ENCODE results near the gene SPIRE2. TPM values are rescaled to one million over a fixed set of nuclear protein-coding genes. Genes with fewer than 3 reads are reported as not detected.

SPIRE2 gene
- polyA plus RNA-seq, 1 donor from 2014 or later = 45.0 TPM

- no peak overlapping the region for H3K9ac ChIP-seq (ENCODE audit: low read length)
- no peaks in the 10 kb centered on the region for H3K79me2 ChIP-seq (replicated peaks; ENCODE audit: insufficient read depth, low read length)
- H4K20me1 ChIP-seq (ENCODE audit: insufficient read depth) = no peaks in the 10 kb centered on the region
- H3K4me3 ChIP-seq (ENCODE audit: low read length) = no peak overlapping the region
- no peaks in the 10 kb centered on the region for H3F3A ChIP-seq (ENCODE audit: insufficient read depth, low read length, poor library complexity, severe bottlenecking)
- no peaks in the 10 kb centered on the region for H3K36me3 ChIP-seq (ENCODE audit: insufficient read depth, low read length)
- TF ChIP-seq RAD21 (conservative IDR thresholded peaks at IDR 0.05) (no peak), TAF1 (IDR thresholded peaks at IDR 0.05; ENCODE audit: low read depth) (no peak), SMC3 (conservative IDR thresholded peaks at IDR 0.05; ENCODE audit: poor library complexity) (no peak), CTCF (IDR thresholded peaks at IDR 0.05; ENCODE audit: poor library complexity, severe bottlenecking) (no peak), EP300 (conservative IDR thresholded peaks at IDR 0.05; ENCODE audit: poor library complexity, severe bottlenecking) (no peak), EZH2 (IDR thresholded peaks at IDR 0.05; ENCODE audit: borderline replicate concordance, insufficient read depth, low read length, poor library complexity, severe bottlenecking) (no peak), POLR2AphosphoS5 (IDR thresholded peaks at IDR 0.05) (no peak), MXI1 (conservative IDR thresholded peaks at IDR 0.05; ENCODE audit: poor library complexity, severe bottlenecking) (no peak)
- TF ChIP-seq, protein P1, sequence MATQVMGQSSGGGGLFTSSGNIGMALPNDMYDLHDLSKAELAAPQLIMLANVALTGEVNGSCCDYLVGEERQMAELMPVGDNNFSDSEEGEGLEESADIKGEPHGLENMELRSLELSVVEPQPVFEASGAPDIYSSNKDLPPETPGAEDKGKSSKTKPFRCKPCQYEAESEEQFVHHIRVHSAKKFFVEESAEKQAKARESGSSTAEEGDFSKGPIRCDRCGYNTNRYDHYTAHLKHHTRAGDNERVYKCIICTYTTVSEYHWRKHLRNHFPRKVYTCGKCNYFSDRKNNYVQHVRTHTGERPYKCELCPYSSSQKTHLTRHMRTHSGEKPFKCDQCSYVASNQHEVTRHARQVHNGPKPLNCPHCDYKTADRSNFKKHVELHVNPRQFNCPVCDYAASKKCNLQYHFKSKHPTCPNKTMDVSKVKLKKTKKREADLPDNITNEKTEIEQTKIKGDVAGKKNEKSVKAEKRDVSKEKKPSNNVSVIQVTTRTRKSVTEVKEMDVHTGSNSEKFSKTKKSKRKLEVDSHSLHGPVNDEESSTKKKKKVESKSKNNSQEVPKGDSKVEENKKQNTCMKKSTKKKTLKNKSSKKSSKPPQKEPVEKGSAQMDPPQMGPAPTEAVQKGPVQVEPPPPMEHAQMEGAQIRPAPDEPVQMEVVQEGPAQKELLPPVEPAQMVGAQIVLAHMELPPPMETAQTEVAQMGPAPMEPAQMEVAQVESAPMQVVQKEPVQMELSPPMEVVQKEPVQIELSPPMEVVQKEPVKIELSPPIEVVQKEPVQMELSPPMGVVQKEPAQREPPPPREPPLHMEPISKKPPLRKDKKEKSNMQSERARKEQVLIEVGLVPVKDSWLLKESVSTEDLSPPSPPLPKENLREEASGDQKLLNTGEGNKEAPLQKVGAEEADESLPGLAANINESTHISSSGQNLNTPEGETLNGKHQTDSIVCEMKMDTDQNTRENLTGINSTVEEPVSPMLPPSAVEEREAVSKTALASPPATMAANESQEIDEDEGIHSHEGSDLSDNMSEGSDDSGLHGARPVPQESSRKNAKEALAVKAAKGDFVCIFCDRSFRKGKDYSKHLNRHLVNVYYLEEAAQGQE (IDR thresholded peaks at IDR 0.05; ENCODE audit: borderline replicate concordance) = no peak
- no peak overlapping the region for H3K4me2 ChIP-seq (ENCODE audit: low read length)
- H3K9me3 ChIP-seq (ENCODE audit: low read length) = no peaks in the 10 kb centered on the region
- no peak overlapping the region for H2AFZ ChIP-seq (ENCODE audit: low read depth, low read length)
- no peaks in the 10 kb centered on the region for H3K9me2 ChIP-seq (ENCODE audit: insufficient read depth, low read length)
- no peaks in the 10 kb centered on the region for H3K27me3 ChIP-seq (ENCODE audit: insufficient read depth, low read depth, low read length)
- no peak overlapping the region for H3K27ac ChIP-seq (ENCODE audit: low read length)
Observed at GRCh38 chr16:89842471-89843408, 14.5 kb downstream of the SPIRE2 start.

GRCh38 chr16:89843409-89844350 lies 15.4 kb downstream of the SPIRE2 start:
- H3K27ac ChIP-seq (ENCODE audit: low read length) = no peak overlapping the region
- H4K20me1 ChIP-seq (ENCODE audit: insufficient read depth) = no peaks in the 10 kb centered on the region
- no peaks in the 10 kb centered on the region for H3K27me3 ChIP-seq (ENCODE audit: insufficient read depth, low read depth, low read length)
- H3K9me3 ChIP-seq (ENCODE audit: low read length) = no peaks in the 10 kb centered on the region
- TF ChIP-seq RAD21 (conservative IDR thresholded peaks at IDR 0.05) (no peak), SMC3 (conservative IDR thresholded peaks at IDR 0.05; ENCODE audit: poor library complexity) (no peak), TAF1 (IDR thresholded peaks at IDR 0.05; ENCODE audit: low read depth) (no peak), EP300 (conservative IDR thresholded peaks at IDR 0.05; ENCODE audit: poor library complexity, severe bottlenecking) (no peak), CTCF (IDR thresholded peaks at IDR 0.05; ENCODE audit: poor library complexity, severe bottlenecking) (no peak), MXI1 (conservative IDR thresholded peaks at IDR 0.05; ENCODE audit: poor library complexity, severe bottlenecking) (no peak), EZH2 (IDR thresholded peaks at IDR 0.05; ENCODE audit: borderline replicate concordance, insufficient read depth, low read length, poor library complexity, severe bottlenecking) (no peak), POLR2AphosphoS5 (IDR thresholded peaks at IDR 0.05) (no peak)
- TF ChIP-seq, protein P1 (IDR thresholded peaks at IDR 0.05; ENCODE audit: borderline replicate concordance) = no peak
- H3K9me2 ChIP-seq (ENCODE audit: insufficient read depth, low read length) = no peaks in the 10 kb centered on the region
- H2AFZ ChIP-seq (ENCODE audit: low read depth, low read length) = no peak overlapping the region
- H3K9ac ChIP-seq (ENCODE audit: low read length) = no peak overlapping the region
- H3K4me3 ChIP-seq (ENCODE audit: low read length) = no peak overlapping the region
- H3K4me2 ChIP-seq (ENCODE audit: low read length) = no peak overlapping the region
- H3K36me3 ChIP-seq (ENCODE audit: insufficient read depth, low read length) = no peaks in the 10 kb centered on the region
- H3K79me2 ChIP-seq (replicated peaks; ENCODE audit: insufficient read depth, low read length) = no peaks in the 10 kb centered on the region
- no peaks in the 10 kb centered on the region for H3F3A ChIP-seq (ENCODE audit: insufficient read depth, low read length, poor library complexity, severe bottlenecking)
